ENCODE measurements around the gene CENPU.
"Not testable (repeated sequence)": the region's sequence is repeated elsewhere in the genome, so short reads cannot be mapped to it uniquely, and the experiment has no call there.

The CENPU gene

DNA sequence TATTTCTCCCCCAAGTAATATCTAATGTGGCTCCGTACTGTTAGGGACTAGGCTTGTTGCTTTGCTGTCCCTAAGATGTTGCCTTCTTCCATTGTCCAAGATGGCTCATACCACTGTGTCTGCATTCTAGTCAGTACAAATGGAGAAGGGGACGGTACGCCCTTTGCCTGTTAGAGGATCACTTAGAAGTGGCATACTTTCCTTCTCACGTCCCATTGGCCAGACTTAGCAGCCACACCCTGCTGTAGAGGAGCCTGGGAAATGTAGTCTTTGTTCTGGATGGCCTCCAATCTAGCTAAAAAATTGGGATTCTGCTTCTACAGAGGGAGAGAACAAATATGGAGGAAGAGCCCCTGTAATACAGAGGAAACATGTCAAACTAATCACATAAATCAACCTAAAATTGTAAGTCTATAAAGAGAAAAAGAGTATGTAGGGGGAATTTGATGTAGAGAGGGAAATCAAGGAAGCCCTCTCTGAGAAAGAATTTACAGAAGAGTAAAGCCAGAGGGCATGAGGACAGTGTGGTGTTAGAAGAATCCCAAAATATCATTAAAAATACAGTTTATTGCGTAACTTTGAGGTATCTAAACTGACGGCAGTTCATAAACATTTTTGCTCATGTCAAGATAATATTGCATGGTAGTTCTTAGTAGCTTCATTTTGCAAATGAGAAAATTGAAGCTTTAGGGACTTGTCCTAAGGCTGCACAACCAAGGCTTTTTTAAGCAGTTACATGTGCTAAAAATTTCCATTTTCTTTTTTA, 69.3 kb downstream of the CENPU start:
- peak; percentile 39 for DNase-seq (ENCODE audit: low read depth)

DNA sequence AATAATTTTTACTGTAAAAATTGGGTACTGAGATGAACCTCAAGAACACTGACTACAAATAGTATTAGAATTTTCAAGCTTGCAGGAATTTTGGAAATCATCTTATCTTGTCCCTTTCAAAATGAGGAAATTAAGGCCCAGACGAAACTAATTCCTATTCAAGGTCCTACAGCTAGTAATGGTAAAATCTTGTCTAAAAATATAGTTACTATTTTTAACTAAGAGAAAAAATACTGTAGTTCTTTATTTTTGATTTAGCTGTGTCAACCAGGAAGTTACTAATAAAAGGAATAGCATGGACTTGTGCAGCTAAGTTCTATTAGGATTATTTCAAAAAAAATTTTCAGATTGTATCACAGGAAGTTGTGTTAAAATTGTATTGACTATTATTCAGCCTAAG, 71.7 kb downstream of the CENPU start:
- no peak for DNase-seq (ENCODE audit: low read depth)

DNA sequence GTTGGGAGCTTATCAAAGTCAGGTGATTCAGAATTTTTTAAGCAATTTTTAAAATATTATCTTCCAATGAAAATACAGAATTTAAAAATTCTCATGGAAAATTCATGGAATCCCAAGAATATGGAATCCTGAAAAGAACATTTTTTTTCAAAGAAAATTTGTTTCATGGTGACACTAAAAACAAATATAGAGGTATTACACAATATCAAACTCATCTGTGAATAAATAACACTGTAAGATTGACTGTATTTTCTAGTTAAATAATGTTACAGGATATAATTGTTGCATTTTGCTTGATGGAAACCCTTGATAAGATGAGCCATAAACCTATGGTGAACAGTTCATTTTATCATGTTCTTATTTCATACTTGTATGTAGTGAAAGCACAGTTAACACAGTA, 72.9 kb downstream of the CENPU start:
- no peak for DNase-seq (ENCODE audit: low read depth)

DNA sequence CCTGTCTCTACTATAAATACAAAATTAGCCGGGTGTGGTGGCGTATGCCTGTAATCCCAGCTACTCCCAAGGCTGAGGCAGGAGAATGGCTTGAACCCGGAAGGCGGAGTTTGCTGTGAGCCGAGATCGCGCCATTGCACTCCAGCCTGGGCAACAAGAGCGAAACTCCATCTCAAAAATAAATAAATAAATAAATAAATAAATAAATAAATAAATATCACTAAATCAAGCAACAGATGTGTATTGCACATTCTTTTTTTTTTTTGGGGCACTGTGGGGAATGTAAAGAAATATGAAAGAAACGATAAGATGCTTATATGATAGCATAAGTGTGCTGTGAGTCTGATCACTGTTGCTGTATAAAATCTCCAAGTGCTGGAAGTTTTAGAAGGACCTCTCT, 76.1 kb downstream of the CENPU start:
- not testable (repeated sequence) for DNase-seq (ENCODE audit: low read depth)

DNA sequence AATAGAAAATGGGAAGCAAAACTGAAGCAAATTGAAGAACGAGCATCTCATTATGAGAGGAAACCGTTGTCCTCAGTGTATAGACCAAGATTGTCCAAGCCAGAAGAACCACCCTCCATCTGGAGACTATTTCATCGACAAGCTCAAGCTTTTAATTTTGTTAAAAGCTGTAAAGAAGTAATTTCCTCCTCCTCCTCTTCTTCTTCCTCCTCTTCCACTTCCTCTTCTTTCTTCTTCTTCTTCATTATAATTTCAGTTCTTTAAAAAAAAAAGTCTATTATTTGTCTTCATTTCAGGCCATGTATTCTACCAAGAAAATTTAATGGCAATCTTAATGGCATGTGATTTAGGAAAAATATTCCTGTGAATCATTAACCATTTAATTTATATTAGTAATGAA, 76.8 kb downstream of the CENPU start:
- no peak for DNase-seq (ENCODE audit: low read depth)

DNA sequence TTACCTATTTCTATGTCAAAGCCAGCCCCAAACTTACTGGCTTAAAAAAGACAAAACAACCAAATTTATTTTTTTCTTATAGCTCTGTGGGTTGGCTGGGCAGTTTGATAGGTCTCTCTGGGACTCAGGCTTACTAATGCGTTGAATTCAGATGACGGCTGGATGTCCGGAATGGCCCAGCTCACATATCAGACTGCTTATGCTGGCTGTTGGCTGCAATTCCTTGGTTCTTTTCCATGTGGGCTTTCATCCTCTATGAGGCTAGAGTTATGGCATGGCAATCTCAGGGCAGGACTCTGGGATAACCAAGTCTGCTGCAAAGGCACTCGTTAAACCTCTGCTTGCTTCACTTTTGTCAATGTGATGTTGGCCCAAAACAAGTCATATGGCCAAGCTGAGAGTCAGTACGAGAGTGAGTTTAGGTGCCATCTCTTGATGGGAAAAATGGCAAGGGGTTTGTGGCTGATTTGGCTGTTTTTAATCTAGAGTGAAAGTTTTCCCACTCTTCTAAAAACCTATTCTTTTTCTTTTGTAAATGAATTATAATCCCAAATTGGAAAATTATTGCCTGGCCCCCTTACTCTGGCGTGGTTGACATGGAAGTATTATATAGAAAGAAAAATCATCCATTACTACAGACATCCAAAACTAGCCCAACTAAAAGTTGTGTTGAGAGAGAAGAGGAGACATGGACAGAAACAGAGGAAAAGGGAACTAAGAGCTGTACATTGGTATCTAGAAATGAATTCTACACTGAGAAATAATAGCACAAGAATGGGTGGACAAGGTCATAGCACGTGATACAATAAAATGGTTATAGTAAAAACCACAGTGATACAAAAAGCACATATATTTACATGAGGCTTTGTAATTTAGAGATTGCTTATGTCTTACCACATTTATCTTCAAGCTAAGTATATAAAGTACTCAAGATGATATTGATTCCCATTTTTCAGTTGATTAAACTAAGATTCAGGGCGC, 77.7 kb downstream of the CENPU start:
- peak; percentile 65 for DNase-seq (ENCODE audit: low read depth)

DNA sequence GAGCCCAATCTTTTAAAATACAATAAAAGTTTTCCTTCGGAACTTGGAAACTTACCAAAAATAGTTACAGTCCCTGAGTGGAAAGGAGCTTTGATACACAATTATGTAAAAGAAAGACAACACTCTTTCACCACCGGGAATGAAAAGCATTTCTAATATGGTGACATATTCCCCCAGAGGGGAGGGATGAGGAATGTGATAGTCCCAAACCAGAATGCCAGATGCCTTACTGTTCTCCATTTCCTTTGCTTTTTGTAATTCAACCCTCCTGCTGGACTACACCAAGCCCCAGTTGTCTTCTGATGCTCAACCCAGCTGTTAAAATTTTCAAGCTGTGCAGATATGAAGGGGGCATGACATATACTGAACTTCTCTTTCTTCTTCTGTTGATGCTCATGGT, 80.2 kb downstream of the CENPU start:
- peak; percentile 86 for DNase-seq (ENCODE audit: low read depth)

DNA sequence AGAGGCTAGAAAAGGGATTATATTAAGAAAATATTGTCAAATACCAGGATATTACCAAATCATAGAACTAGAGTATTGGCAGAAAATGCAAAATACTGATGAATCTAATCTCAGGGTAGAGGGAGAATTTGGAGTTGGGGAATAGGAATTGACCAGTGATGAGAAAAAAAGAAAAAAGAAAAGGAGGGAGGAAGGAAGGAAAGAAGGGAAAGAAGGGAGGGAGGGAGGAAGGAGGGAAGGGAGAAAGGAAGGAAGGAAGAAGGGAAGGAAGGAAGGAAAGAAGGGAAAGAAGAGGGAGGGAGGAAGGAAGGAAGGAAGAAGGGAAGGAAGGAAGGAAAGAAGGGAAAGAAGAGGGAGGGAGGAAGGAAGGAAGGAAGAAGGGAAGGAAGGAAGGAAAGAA, 81.2 kb downstream of the CENPU start:
- DNase-seq (ENCODE audit: low read depth): not testable (repeated sequence)

DNA sequence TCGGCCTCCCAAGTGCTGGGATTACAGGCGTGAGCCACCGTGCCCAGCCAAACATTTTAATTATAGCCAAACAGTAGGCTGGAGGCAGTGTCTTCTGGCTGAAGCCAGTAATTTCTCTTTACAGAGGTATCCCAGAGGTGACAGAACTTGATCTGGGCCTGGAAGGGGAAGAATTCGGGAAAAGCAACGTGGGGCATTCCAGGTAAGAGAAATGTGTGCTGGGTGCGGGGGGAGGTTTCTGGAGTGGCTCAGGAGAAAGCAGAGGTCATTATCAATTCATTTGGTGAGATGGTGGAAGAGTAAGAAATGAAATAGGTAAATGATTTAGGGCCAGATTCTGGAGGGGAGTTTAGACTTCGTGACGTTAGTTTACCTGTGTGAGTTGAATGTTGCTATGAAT, 82.0 kb downstream of the CENPU start:
- DNase-seq (ENCODE audit: low read depth): no peak

DNA sequence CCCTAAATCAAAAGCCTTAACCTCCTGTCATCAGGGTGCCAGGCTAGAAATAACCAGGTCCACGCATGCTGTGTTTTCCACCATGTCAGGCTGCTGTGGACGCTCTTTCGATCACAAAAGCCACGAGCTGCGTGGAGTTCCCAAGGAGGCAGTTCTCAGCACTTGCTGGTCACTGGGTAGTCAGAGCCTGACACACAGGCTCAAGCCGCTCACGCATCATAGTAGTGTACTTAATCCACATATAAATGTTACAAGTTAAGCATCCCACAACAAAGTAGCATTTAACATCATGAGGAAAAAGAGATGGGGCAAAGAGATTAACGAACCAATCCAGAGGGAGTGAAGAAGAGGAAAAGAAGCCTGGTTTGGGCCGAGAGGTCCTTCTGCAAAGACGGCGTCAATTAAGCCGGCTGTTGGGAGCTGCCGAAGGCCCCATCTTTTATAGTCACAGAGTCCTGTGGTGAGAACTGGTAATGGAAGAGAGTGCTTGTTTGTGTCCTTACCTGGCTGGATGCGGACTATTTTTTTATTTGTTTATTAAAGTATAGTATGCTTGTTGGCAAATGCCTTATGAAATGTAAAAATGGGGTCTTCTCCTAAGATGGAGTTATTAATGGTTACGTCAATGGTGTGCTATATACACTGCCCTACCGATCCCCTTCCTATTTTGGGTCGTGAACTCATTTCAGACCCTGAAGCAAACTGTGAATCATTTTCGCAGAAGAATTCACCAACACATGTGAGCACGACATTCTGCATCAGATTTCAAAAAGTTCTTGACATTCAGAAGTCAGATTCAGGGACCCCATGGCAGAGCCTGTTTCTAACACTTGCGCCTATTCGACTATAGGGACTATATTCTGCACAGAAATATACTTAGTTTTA, 83.7 kb downstream of the CENPU start:
- DNase-seq (ENCODE audit: low read depth): peak; percentile 30

DNA sequence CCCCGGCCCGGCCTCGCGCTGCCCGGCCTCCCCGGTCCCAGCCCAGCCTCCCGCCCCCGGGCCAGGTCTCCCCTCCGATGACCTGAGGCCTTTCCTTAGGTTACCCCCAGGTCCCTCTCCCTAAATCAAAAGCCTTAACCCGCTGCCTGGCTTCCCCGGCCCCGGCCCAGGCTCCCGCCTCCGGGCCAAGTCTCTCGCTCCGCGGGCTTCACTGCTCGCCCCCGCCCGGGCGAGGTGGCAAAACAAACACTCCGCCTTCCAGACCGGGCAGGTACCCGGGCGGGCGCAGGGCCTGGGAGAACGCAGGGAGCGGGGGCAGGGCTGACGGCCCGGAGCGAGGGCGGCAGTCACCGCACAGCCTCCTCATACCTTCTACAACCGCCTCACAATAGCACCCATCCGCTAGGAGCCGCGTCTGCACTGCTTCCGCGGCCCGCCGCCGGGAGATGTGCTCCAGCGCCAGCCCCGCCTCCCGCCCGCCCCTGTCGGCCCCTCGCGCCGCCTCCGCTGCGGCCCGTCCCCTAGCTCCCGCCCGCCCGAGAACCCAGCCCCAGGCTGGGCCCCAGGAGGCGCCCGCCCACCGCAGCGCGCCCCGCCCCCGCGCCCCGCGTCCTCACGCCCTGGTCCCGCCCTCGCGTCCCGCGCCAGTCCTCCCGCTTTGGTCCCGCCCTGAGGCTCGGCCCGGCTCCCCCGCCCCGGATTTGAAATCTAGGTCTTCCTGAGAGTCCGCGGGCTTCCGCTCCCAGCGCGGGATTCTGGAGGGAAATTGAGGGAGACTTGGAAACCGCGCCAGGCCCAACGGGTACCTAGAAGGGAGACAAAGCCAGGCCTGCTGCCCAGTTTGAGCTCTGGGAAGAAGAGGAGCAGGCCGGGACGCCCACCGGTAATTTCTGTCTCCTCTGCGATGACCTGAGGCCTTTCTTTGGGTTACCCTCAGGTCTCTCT, 84.6 kb downstream of the CENPU start, which contains the start of the genes CASP3 and PRIMPOL:
CASP3 (minus strand) TSS at position 422 of the 945 bp plus-strand sequence. CDS start 10,994 bp downstream, outside the sequence.
PRIMPOL (plus strand) TSS at position 713 of the 945 bp plus-strand sequence. CDS start 7,403 bp downstream, outside the sequence.
- DNase-seq (ENCODE audit: low read depth): peak; percentile 97

DNA sequence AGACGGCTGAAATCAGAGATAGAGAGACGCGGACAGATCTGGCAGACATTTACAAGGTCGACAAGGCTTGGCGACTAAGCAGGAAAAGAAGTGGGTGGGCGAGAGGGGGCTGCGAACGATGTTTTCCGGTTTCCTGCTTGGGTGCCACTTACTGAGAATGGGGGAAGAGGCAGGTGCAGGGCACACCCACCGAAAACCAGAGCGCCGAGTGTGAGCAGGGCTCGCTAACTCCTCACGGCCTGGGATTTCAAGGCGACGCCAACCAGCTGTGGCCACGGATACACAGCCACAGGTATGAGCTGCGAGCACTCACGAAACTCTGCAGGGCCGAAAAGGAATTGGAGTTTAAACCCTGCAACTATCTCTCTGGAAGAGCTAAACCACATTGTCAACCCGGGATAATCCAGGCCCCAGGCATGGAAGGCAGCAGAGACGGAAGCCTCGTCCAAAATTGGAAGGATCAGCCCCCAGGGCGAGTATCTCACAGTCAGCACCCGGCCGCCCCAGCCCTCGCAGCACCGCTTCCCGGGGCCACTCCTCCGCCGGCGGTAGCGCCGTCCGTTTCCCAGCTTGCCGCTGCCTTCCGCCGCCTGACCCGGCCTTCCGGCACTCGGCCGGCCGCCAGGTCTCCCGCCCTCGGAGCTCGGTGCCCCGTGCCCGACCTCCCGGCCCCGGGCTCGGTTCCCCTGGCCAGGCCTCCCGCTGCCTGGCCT, 85.4 kb downstream of the CENPU start:
- peak; percentile 50 for DNase-seq (ENCODE audit: low read depth)

DNA sequence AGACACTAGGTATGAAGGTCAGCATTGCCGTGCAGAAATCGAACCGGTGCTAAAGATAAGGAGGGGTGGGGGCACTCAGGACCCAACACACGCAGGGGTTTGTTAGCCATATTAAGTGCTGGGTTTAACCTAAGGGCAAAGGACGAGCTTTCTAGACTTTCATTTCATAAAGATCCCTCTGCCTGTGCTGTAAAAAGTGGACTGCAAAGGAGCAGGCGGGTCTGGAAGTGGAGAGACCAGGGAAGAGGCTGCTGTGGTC, 85.9 kb downstream of the CENPU start:
- DNase-seq (ENCODE audit: low read depth): no peak

DNA sequence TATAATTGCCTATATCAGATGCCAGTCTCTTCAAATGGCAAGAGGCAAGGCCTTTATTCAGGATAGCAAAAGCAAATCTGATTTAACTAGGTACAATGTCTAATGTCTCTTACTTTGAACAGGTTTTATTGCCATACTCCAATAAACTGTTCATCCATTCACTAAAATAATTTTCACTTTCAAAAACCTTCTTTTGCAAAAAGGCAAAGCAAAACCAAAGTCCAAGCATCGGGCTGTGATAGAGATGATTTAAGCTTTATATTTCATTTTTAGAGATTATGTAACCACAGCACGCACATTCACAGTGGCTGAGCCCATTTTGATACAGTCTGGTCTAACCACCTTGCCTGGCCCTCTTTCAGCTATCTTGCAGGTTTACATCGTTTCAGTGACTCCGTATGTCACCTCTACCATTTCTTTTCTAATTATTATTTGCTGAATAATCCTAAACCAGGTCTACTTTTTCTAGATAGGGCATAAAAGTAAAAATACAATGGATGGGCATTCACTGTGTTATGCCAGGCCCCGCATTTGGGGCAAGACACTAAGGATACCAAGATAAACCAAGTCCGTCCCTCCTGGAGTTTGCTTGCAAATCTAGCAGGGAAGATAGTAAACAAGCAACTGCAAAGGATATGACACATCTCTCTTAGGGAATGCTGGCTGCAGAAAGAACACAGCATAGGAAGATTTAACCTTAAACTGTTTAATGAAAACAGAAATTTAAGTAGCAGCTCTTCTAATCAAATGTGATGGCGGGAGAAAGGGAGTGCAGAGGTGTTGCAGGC, 86.4 kb downstream of the CENPU start:
- peak; percentile 19 for DNase-seq (ENCODE audit: low read depth)

DNA sequence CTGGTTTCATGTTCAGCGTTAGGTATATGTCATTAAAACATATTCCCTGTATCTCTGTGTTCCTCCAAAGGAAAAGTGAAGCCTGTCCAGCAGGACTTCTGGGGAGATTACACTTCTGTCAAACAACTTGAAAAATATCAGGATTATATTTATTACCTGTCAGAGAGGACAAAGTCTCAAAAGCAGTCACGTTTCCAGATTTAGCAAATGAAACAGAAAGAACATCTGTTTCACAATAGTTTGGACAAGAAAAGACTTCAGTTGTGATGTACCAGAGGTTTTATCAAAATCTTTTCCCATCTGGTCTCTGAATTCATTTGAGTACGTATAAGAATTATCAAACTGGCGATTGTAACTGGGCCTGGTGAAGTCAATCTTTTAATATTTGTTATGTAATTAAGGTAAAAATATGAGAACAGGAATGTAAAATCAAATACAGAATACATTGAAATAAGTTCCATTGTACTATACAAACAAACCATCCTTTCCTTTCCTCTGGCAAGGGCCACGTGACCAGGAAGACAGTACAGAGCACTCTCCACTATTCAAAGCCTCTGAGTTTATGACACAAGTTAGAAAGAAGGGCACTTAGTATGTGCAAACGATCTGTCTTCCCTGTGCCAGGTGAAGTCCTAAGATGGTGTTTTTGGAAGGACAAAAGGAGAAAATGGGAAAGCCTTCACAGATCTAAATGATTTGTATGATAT, 87.8 kb downstream of the CENPU start:
- DNase-seq (ENCODE audit: low read depth): no peak

DNA sequence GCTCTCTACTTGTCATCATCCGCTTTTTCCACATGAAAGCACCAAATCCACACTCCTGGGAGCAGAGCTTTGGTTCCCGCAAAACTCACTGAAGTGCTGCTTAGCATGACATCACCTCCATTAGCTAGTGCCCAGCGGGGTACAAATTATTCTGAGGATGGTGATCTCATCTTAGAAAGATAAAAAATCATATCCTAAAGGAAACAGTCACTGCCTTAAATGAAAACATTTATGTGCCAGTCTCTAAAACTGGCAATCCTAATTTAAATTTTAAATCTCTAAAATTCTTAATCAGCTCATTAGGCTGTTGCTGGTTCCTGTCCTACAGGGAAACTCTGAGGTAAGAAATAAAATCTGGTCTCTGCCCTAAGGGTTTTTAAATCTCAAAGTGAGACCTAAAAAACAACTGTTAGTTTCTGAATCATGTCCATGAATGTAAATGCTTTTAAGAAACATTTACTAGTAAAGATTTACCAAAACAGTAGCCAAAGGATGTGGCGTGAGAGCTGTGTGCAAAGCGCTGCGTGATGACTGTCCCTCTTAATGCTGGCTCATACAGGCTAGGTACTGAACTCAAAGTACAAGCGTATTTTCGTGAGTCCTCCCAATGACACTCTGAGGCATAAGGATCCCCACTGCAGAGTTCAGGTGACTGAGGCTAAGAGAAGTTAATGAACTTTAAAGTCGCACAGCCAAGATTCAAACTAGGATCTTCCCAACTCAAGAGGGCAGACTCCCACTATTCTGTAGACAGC, 89.2 kb downstream of the CENPU start:
- no peak for DNase-seq (ENCODE audit: low read depth)

All from fibroblast of gingiva (primary cell).